ENCODE measurements around the gene MPP2.
"Not testable (repeated sequence)": the region's sequence is repeated elsewhere in the genome, so short reads cannot be mapped to it uniquely, and the experiment has no call there.

The MPP2 gene

GRCh38 chr17:43900858-43901754 is 6.2 kb downstream of the MPP2 start:
- no peak for DNase-seq

- DNase-seq, result peak; percentile 54
Measured at GRCh38 chr17:43900183-43900857, 7.0 kb downstream of the MPP2 start.

- no peak for DNase-seq
Measured at GRCh38 chr17:43898446-43898845, 8.9 kb downstream of the MPP2 start.

DNA sequence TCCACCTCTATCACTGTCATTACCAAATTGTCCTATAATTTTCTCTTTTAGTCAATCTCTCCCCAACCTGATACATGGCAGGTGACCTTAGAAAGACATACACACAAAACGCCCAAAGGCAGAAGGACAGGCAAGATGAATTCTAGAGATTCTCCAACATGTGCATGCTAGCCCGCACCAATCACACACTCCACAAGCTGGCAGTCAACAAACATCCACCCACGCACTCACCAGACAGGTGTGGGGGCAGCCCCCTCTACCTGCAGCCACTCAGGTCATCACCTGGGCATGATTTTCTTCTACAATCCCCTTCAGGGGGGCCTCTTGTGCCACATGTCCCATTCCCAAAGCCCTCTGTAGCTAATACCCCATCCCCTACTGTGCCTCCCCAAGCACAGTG is 9.5 kb downstream of the MPP2 start:
- DNase-seq, result no peak

DNA sequence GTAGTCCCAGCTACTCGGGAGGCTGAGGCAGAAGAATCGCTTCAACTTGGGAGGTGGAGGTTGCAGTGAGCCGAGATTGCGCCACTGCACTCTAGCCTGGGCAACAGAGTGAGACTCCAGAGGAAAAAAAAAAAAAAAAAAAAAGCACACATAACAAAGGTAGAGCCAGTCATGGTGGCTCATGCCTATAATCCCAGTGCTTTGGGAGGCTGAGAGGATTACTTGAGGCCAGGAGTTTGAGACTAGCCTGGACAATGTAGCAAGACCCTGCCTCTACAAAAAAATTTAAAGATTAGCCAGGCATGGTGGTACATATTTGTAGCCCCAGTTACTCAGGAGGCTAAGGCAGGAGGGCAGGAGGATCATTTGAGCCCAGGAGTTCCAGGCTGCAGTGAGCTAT is 12.8 kb downstream of the MPP2 start:
- not testable (repeated sequence) for DNase-seq

DNA sequence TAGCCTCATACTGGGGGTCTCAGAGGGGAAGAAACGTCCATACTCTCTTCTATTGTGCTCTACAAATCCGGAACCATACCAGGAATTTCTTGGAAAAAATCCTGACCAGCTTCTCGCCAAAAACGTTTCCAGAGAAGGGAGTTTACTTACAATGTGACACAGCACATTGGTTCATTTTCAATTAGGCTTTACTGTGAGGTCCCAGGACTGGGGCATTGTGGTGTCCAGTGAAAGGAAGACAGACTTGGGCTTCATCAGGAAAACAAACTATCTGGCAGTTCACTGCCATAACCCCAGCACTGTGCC is 14.7 kb downstream of the MPP2 start:
- no peak for DNase-seq

- no peak for DNase-seq
Measured at GRCh38 chr17:43891851-43892646, 15.3 kb downstream of the MPP2 start.

DNA sequence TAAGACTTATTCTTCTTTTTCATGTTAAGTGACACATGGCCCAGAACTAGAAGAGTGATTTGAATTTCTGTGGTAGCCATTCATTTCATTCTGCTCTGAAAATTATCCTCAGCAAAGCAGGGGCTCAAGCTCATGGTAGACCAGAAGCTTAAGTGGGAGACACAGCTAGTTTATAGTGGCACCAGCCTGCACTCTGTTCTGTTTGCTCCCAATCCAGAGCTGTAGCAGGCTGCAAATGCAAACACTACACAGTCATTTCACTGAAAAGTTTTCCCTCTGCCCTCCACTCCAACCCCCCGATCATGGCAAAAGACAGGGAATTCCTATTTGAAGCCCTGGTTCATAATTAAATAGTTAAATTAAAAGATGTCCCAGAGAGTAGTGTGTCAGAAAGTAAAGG is 17.1 kb downstream of the MPP2 start:
- no peak for DNase-seq

DNA sequence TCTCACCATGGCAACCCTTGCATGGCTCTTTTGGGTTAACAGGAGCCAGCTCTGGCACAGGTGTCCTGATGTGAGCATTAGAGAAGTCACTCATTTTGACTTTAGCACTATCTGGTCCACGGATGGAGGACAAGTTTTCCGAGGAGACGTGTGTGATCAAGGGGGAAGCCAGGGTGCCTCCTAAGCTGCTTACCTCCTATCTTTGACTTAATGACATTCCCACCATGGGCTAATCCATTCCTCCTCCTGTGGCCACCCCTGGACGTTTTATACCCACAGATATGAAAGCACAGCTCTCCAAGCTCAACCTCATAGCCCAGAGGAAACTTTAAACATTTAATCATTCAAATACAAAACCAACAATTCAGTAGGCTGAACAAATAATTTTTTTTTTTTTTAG is 18.8 kb downstream of the MPP2 start:
- DNase-seq, result no peak

DNA sequence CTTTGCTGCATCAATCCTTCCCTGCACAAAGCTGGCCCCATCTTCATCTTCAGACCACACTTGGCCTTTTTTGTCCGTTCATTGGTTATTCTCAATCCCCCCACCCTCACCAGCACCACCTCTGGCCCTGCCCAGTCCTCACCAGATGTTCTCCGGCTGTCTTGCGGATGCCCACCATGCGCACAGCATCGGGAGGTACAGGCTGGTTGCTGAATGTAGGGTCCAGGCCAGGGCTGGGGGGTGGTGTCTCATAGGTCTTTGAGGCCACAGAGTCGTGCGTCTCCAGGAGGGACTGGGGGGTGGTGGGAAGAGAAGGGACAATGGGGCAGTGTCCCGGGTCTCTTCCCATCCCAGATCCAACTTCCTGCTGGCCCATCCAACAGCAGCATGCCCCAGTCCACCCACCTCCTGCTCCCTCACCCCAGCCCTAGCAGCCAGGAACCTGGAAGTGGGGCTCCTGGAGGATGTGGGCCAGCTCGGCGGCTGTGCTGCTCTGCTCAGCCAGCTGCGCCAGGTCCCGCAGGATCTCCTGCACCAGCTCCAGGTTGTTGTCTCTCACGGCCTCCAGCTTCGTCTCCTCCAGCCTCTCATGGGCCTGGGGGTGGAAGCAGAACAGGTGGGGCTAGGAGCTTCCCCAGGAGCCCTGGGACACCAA is 24.4 kb downstream of the MPP2 start:
- no peak for DNase-seq

DNA sequence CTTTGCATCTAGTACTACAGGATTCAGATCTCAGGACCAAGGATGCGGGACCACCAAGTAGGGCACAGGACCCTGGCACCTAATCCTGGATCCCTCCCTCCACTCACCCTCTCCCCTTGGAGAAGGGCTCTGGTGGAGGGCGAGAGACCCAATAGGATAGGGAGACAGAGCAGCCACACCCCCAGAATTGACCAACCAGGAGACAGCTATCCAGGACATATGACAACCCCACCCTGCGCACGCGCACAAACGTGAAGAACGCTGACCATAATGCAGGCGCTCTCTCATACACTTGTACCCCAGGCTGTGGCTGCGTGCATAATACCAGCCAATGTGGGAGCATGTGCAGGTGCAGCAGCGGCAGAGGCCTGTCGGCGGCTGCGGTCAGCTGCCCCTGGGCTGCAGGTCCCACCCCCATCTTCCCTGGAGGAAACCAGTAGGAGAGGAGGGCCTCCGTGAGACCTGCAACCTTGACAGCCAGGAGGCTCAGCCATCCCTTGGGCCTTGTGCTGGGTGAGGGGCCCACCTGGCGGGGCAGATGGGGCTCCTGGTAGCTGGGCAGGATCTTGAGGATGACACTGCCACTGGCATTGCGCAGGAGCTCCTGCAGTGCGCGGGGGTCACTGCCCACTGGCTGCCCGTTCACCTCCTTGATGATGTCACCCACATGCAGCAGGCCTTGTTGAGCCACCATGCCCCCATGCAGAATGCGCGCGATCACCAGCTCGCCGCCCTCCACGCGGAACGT is 25.4 kb downstream of the MPP2 start:
- no peak for DNase-seq

DNA sequence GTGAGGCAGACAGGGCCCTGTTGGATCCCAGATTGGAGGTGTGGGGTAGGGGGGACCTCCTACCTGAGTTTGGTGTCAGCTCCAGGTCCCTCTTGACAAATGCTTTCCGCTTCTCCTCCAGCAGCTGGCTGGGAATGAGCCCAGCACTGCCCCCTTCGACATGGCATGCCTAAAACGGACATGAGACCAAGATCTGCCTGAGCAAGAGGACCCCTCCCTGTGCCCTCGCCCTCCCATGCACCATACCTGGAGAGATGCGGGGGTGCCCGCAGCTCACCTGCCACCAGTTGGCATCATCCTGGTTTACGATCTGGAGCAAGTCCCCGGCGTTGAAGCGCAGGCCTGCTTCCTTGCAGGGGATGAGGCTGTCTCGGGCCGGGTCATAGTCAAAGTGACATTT is 26.2 kb downstream of the MPP2 start:
- DNase-seq, result no peak

DNA sequence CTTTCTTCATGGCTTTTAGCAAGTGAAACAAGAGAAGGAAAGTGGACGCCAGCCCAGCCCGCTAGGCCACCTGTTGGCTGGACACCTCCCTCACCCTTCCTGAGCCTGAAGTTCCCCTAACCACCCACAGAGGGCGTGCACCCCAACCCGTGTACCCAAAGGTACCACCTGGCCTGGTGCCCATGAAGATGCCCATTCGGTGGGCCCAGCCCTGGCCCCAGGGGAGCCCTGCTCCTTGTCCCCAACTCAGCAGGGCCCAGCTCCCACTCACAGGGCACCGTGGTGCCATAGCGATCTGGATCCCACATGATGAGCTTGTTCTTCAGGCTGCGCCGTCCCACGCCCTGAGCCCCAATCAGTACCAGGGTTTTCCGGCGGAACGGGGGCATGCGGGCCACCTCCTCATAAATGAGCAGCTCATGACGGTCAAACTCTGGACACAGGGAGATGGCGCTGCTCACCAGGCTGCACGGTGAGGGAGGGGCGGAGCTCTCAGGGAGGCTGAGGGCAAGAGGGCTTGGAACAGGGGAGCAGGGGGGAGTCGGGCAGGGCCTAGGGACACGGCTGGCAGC is 26.8 kb downstream of the MPP2 start:
- DNase-seq, result no peak

DNA sequence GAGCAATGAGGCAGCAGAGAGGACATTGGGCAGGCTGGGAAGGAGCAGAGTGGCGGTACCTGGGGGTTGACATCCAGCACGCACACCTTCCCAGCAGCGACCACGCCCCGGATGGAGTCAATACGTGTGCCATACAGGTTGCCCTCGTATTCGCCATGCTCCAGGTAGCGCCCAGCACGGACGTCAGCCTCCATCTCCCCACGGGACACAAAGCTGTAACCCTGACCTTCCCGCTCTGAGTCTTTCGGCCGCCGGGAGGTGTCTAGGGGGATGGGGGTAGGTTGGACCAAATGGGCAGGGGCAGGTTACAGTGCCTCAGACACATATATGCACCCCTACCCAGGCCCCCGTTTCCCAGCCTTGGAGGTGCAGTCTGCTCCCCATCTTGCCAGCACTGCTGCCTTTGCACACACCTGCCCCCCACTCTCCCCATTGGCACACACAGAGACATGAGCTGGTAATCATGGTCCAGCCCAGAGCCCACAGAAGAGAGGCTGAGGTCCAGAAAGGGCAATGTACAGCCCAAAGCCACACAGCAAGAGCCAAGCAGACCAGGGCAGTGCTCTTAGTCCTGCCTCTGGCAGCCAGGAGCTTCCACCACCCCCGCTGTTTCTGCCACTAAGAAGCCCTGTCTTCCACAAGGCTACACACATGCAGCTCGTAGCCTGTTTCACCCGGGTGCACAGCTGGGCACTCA is 27.5 kb downstream of the MPP2 start:
- DNase-seq, result no peak

GRCh38 chr17:43878260-43879175 is 28.8 kb downstream of the MPP2 start:
- DNase-seq, result peak; percentile 56

DNA sequence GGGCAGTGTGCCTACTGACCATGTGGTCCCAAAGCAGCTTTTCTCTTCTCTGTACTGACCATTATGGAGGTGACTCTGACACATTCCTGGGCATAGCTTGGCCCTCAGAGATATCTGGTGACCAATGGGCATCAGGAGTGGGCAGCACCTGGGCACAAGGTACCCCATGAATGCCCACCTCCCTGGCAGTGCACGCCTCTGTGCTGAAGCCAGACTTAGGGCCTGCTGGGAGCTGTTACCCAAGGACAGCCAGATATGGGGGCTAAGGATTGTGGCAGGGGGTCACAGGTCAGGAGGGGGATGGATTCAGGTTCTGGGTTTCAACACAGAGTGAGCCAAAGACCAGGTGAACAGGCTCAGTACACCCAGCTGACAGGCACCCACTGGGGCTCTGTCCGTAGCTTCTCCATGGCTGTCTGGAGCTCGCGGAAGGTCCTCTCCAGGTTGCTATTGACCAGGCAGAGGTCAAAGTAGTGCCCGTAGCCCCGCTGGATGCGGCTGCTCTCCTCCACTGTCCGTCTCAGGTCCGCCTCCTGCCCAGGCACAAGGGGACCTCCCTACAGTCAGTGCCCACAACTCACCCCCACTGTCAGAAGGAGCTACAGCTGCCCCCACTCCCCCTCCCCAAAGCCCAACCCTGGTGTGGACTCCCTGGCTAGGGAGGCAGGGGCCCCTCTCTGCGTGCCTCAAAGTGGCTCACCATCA is 29.7 kb downstream of the MPP2 start:
- DNase-seq, result no peak

DNA sequence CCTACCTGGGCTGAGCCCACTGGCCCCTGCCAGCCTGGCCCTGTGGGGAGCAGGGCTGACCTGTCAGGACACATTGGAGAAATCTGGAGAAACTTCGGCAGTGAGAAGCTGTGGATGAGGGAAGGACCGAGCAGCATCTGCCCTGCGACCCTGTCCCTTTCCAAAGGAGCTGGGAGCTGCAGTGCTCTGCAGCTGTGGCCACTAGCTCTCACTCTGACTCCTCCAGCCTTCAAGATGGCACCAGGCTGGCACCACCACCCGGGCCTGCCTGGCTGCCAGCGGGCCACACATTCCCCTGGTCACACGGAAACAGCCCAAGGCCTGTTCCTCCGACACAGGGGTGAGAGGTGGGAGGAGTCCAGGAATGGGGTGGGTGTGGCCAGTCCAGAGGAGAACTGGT is 30.3 kb downstream of the MPP2 start:
- no peak for DNase-seq

DNA sequence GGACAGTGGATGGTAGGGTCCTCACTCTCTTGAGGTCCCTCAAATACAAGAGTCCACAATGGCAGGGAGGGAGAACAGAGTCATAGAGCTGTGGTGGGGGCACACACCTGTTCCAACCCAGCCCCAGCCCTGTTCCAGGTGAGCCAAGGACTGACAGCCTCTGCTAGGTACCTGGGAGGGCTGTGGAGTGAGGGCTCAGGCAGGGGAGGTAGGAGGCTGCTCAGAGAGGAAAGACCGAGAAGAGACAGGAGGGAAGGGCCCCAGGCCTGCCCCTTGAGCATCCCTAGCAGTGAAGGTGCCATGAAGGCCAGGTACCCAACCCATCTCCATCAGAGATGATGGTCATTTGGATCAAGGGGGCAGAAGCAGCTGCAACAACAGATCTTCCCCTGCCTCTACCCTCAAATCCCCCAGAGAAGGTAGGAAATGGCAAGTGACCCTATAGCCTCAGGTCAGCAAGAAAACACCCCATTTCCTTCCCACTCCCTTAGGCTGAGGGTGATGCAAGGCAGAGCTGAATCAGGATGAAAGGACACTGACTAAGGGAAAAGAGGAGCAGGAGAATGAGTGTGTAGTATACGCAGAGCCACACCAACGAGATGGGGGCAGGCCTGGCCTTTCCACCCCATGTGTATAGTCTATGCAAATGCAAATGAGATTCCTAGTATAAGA is 31.7 kb downstream of the MPP2 start:
- DNase-seq, result no peak

DNA sequence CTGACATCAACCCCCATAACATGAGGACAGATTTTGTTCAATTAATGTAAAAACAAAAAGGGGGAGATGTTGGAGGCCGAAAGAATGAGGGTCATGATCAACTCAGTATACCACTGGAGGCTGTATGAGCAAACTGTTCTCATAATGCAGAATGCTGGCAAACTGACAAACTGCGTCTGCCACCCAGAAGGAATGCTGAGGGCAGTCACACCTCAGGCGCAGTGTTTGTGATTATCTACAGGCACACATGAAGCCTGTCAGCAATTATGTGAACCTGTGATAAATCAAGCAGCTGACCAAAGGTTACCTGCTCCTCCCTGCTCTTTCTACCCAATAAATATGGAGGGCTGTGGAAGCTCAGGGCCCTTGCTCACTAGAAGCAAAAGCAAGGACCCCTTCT is 33.0 kb downstream of the MPP2 start:
- no peak for DNase-seq
